ENCODE measurements around the gene WIZ.
"Not testable (repeated sequence)": the region's sequence is repeated elsewhere in the genome, so short reads cannot be mapped to it uniquely, and the experiment has no call there.

The WIZ gene

DNA sequence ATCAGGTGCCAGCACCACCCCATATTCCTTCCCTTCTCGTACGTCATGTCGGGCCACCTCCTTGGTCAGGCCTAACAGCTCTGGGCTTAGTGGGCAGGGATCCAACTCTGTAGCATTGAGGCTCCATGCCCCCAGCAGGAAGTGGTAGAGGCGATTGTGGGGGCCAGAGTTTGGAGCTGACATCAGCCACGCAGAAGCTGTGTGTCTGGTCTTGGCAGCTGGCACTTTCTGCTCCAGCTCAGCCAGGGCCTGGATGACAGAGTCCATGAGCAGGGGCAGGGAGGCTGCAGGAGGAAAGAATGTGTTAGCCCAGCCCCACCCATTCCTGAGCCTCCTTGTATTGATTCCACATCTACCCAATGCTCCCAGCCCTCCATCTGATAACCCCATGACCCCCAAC is 26.6 kb upstream of the WIZ start:
- H3K27me3 ChIP-seq (replicated peaks; ENCODE audit: control insufficient read depth, insufficient read depth, low read length): peaks cover 3% of the 10 kb centered on the region
- peaks cover 11% of the 10 kb centered on the region for H3K9me3 ChIP-seq (ENCODE audit: control insufficient read depth, low read length)
- H3K36me3 ChIP-seq (ENCODE audit: control insufficient read depth, insufficient read depth, low read length, severe bottlenecking): no peaks in the 10 kb centered on the region
- no peak for DNase-seq (ENCODE audit: low read depth)
- no peak overlapping the region for H3K9ac ChIP-seq (ENCODE audit: low read length)
- no peak overlapping the region for H3K4me3 ChIP-seq (ENCODE audit: low read length)
- H3K4me1 ChIP-seq (ENCODE audit: control insufficient read depth, insufficient read depth, low read length): peaks cover 6% of the 10 kb centered on the region

GRCh38 chr19:15475611-15476010 is 25.9 kb upstream of the WIZ start:
- peaks cover 6% of the 10 kb centered on the region for H3K4me1 ChIP-seq (ENCODE audit: control insufficient read depth, insufficient read depth, low read length)
- no peak overlapping the region for H3K4me3 ChIP-seq (ENCODE audit: low read length)
- H3K9me3 ChIP-seq (ENCODE audit: control insufficient read depth, low read length): peaks cover 11% of the 10 kb centered on the region
- DNase-seq (ENCODE audit: low read depth): no peak
- no peaks in the 10 kb centered on the region for H3K36me3 ChIP-seq (ENCODE audit: control insufficient read depth, insufficient read depth, low read length, severe bottlenecking)
- no peak overlapping the region for H3K9ac ChIP-seq (ENCODE audit: low read length)
- peaks cover 3% of the 10 kb centered on the region for H3K27me3 ChIP-seq (replicated peaks; ENCODE audit: control insufficient read depth, insufficient read depth, low read length)

- Histone ChIP-seq H3K9ac (ENCODE audit: low read length) (no peak overlapping the region), H3K4me3 (ENCODE audit: low read length) (no peak overlapping the region), H3K4me1 (ENCODE audit: control insufficient read depth, insufficient read depth, low read length) (peaks cover 5% of the 10 kb centered on the region), H3K27me3 (replicated peaks; ENCODE audit: control insufficient read depth, insufficient read depth, low read length) (peaks cover 3% of the 10 kb centered on the region), H3K36me3 (ENCODE audit: control insufficient read depth, insufficient read depth, low read length, severe bottlenecking) (no peaks in the 10 kb centered on the region), H3K9me3 (ENCODE audit: control insufficient read depth, low read length) (peaks cover 11% of the 10 kb centered on the region)
- DNase-seq (ENCODE audit: low read depth): no peak
Measured at GRCh38 chr19:15475169-15475568, 25.4 kb upstream of the WIZ start.

GRCh38 chr19:15473821-15474220 is 24.1 kb upstream of the WIZ start:
- peaks cover 11% of the 10 kb centered on the region for H3K9me3 ChIP-seq (ENCODE audit: control insufficient read depth, low read length)
- not testable (repeated sequence) for H3K36me3 ChIP-seq (ENCODE audit: control insufficient read depth, insufficient read depth, low read length, severe bottlenecking); H3K4me3 ChIP-seq (ENCODE audit: low read length); DNase-seq (ENCODE audit: low read depth); H3K9ac ChIP-seq (ENCODE audit: low read length)
- H3K27me3 ChIP-seq (replicated peaks; ENCODE audit: control insufficient read depth, insufficient read depth, low read length): peaks cover 14% of the 10 kb centered on the region
- H3K4me1 ChIP-seq (ENCODE audit: control insufficient read depth, insufficient read depth, low read length): peaks cover 10% of the 10 kb centered on the region

- Histone ChIP-seq H3K36me3 (ENCODE audit: control insufficient read depth, insufficient read depth, low read length, severe bottlenecking) (no peaks in the 10 kb centered on the region), H3K27me3 (replicated peaks; ENCODE audit: control insufficient read depth, insufficient read depth, low read length) (peaks cover 19% of the 10 kb centered on the region), H3K4me3 (ENCODE audit: low read length) (no peak overlapping the region), H3K9ac (ENCODE audit: low read length) (no peak overlapping the region), H3K4me1 (ENCODE audit: control insufficient read depth, insufficient read depth, low read length) (peaks cover 19% of the 10 kb centered on the region), H3K9me3 (ENCODE audit: control insufficient read depth, low read length) (peaks cover 11% of the 10 kb centered on the region)
- DNase-seq (ENCODE audit: low read depth): no peak
Measured at GRCh38 chr19:15471639-15472101, 21.9 kb upstream of the WIZ start.

GRCh38 chr19:15469513-15470297 is 19.9 kb upstream of the WIZ start:
- peaks cover 7% of the 10 kb centered on the region for H3K9me3 ChIP-seq (ENCODE audit: control insufficient read depth, low read length)
- H3K27me3 ChIP-seq (replicated peaks; ENCODE audit: control insufficient read depth, insufficient read depth, low read length): peaks cover 20% of the 10 kb centered on the region
- peaks cover 22% of the 10 kb centered on the region for H3K4me1 ChIP-seq (ENCODE audit: control insufficient read depth, insufficient read depth, low read length)
- H3K9ac ChIP-seq (ENCODE audit: low read length): peak overlapping the region; percentile 34
- H3K36me3 ChIP-seq (ENCODE audit: control insufficient read depth, insufficient read depth, low read length, severe bottlenecking): no peaks in the 10 kb centered on the region
- H3K4me3 ChIP-seq (ENCODE audit: low read length): peak overlapping the region; percentile 76
- peak; percentile 40 for DNase-seq (ENCODE audit: low read depth)

DNA sequence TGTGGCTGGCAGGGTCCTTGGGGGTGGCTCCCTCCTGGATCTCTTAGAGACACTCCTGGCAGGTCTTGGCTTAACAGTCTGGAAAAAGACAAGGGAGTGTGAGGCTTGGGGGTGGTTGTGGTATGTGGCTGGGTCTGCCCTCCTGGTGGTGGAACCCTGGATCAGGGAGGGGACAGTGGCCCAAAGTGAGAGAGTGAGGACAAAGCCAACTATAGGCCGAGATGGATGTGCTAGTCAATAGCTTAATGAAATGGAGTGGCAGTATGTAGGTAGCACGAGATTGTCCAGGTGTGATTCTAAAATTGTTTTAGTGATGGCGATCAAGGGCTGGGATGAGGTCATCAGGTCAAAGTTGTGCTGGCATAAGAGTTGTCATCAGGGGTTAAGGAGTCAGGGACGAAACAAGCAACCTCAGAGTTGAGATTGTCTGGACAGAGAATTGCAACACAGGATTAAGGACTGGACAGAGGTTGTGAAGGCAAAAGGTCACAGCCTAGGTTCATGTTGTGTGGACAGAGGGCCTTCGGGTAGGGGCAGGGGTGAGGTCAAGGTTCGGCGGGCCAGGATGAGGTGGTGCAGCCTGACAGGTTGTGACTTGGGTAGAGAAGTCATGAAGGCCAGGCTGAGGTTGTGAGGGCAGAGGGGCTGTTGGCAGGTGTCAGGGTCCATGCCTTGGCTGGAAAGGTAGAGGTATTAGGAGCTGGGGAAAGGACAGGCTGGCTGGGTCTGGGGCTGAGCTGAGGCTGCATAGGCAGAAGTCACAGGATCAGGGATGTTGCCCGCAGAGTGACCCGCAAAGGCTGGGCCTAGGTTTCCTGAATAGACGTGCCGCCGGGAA is 19.1 kb upstream of the WIZ start:
- H3K9me3 ChIP-seq (ENCODE audit: control insufficient read depth, low read length): peaks cover 7% of the 10 kb centered on the region
- peaks cover 26% of the 10 kb centered on the region for H3K4me1 ChIP-seq (ENCODE audit: control insufficient read depth, insufficient read depth, low read length)
- H3K9ac ChIP-seq (ENCODE audit: low read length): no peak overlapping the region
- H3K4me3 ChIP-seq (ENCODE audit: low read length): peak overlapping the region; percentile 76
- peaks cover 24% of the 10 kb centered on the region for H3K27me3 ChIP-seq (replicated peaks; ENCODE audit: control insufficient read depth, insufficient read depth, low read length)
- DNase-seq (ENCODE audit: low read depth): no peak
- no peaks in the 10 kb centered on the region for H3K36me3 ChIP-seq (ENCODE audit: control insufficient read depth, insufficient read depth, low read length, severe bottlenecking)

GRCh38 chr19:15467734-15468214 is 18.0 kb upstream of the WIZ start:
- Histone ChIP-seq H3K9me3 (ENCODE audit: control insufficient read depth, low read length) (peaks cover 4% of the 10 kb centered on the region), H3K4me1 (ENCODE audit: control insufficient read depth, insufficient read depth, low read length) (peaks cover 26% of the 10 kb centered on the region), H3K4me3 (ENCODE audit: low read length) (no peak overlapping the region)

GRCh38 chr19:15466851-15467733 is 17.3 kb upstream of the WIZ start:
- H3K4me1 ChIP-seq (ENCODE audit: control insufficient read depth, insufficient read depth, low read length): peaks cover 26% of the 10 kb centered on the region
- peaks cover 31% of the 10 kb centered on the region for H3K27me3 ChIP-seq (replicated peaks; ENCODE audit: control insufficient read depth, insufficient read depth, low read length)
- no peaks in the 10 kb centered on the region for H3K9me3 ChIP-seq (ENCODE audit: control insufficient read depth, low read length)
- no peak for DNase-seq (ENCODE audit: low read depth)
- H3K4me3 ChIP-seq (ENCODE audit: low read length): no peak overlapping the region
- no peaks in the 10 kb centered on the region for H3K36me3 ChIP-seq (ENCODE audit: control insufficient read depth, insufficient read depth, low read length, severe bottlenecking)
- H3K9ac ChIP-seq (ENCODE audit: low read length): no peak overlapping the region

More at GRCh38 chr19:15467734-15468214, 18.0 kb upstream of the WIZ start:
- no peaks in the 10 kb centered on the region for H3K36me3 ChIP-seq (ENCODE audit: control insufficient read depth, insufficient read depth, low read length, severe bottlenecking)
- DNase-seq (ENCODE audit: low read depth): no peak
- H3K9ac ChIP-seq (ENCODE audit: low read length): no peak overlapping the region
- peaks cover 31% of the 10 kb centered on the region for H3K27me3 ChIP-seq (replicated peaks; ENCODE audit: control insufficient read depth, insufficient read depth, low read length)

DNA sequence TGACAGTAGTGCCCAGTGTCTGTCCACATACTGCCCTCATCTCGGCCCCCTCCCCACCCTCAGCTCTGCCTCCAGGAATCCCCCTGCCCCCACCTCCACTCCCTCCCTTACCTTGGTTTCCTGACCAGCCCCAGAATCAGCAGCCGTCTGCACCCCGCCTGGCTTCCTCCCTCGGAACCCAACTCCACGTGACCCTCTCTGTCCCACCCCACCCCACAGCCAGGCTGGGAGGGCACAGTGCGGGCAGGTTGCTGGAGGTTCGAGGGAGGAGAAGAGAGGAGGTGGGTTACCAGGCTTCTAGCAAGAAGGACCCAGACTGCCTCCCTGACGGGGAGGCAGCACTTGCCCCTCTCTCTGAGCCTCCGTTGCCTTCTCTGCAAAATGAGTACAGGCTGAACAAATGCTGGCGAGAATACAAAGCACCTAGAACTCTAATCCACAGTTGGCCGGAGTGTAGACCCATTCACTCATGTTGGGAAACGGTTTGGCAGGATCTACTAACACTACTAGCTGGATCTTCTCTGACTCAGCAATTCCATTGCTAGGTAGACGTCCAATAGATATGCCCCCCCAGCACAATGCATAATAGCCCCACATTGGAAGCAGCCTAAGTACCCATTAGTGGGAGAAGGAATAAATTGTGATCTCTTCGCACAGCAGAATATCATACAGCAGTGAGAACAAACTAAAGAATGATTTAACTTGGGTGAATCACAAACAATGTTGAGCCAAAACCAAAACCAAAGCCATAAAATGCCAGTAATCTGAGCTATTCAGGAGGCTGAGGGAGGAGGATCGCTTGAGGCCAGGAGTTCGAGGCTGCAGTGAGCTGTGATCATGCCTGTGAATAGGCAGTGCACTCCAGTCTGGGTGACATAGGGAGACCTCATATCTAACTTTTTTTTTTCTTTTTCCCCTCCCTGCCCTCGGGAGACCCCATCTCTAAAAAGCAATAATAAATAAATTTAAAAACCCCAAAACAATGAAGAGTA is 14.9 kb upstream of the WIZ start, which contains the start of gene RASAL3:
RASAL3 (minus strand) TSS at position 151 of the 992 bp plus-strand sequence. CDS start 186 bp downstream, outside the sequence.
- H3K9ac ChIP-seq (ENCODE audit: low read length): no peak within 1 kb of the TSS
- H3K4me3 ChIP-seq (ENCODE audit: low read length): no peak within 1 kb of the TSS
- no peaks in the 10 kb centered on the region for H3K36me3 ChIP-seq (ENCODE audit: control insufficient read depth, insufficient read depth, low read length, severe bottlenecking)
- no peak for DNase-seq (ENCODE audit: low read depth)
- peaks cover 24% of the 10 kb centered on the region for H3K4me1 ChIP-seq (ENCODE audit: control insufficient read depth, insufficient read depth, low read length)
- no peaks in the 10 kb centered on the region for H3K9me3 ChIP-seq (ENCODE audit: control insufficient read depth, low read length)
- peaks cover 45% of the 10 kb centered on the region for H3K27me3 ChIP-seq (replicated peaks; ENCODE audit: control insufficient read depth, insufficient read depth, low read length)

Data from adipocyte (in vitro differentiated cells).